G401 (cell line): ENCODE measurements around the gene HHEX. TPM values are rescaled to one million over a fixed set of nuclear protein-coding genes. Genes with fewer than 3 reads are reported as not detected.
"Not testable (repeated sequence)": the region's sequence is repeated elsewhere in the genome, so short reads cannot be mapped to it uniquely, and the experiment has no call there.

Experiments used
- DNase-seq: peaks from one replicate; pipeline ENCODE4 v3.0.0-alpha.2; 2015; ENCODE audit warnings: low spot score
- in situ Hi-C: cut with HindIII; loops from 2 replicates; pipeline ENCODE4 v1.10.0; 2016; ENCODE audit warnings: low sequenced_read_pairs, mixed read lengths
- total RNA-seq: library from RNA; depleted of rRNA; stranded (reverse); fragments of >200 nt; shearing (Covaris generic); gene quantifications from 2 replicates; pipeline ENCODE4 v1.2.3, GENCODE V29; 2014; rRNA removed

Gene HHEX
- total RNA-seq, result 0.54 and 0.98 TPM in 2 replicates

GRCh38 chr10:92689663-92690210 is at the start of gene HHEX:
Gene HHEX (plus strand): TSS chr10:92689955. CDS start chr10:92689987, 32 bp downstream.
- in situ Hi-C loops, result no loop called here
- DNase-seq, result no peak

- in situ Hi-C loops, result loop anchor here (10.0 kb wide), 1 partner anchor 45 kb away; the partner anchor contains the start of gene KIF11
- DNase-seq, result no peak
Observed at GRCh38 chr10:92640107-92640506, 49.6 kb upstream of the HHEX start.

DNA sequence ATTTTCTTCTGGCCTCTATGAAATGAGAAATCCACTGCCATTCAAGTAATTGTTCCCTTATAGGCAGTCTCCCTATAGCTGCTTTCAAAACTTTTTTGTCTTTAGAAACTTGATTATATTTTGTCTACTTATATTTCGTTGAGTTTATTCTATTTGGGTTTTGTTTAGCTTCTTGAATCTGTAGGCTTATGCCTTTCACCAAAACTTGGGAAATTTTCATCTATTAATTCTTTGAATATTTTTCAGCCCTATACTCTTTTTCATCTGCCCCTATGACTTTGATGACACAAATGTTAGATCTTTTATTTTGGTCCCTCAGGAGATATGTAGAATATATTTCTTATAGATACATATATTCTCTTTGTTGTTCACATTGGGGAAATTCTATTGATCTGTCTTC is 48.3 kb upstream of the HHEX start:
- in situ Hi-C loops, result loop anchor here (10.0 kb wide), 1 partner anchor 47 kb away; the partner anchor contains the start of gene KIF11
- DNase-seq, result no peak

DNA sequence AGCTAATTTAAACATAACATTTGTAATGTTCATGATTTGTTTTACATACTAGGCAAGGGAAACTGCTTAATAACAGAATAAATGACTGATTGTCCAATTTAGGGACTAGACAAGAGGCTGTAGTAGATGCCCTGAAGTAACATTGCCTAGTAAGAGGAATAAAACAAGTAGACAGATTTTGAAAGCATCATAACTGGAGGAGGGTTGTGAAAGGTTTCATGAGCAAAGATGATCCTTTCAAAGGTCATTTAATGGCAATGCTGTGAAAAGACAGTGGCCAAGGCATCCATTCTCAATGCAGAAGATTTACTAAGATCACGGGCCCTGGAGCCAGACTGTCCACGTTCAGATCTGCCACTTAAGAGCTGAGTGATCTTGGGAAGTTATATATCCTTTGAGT is 44.8 kb upstream of the HHEX start:
- in situ Hi-C loops, result loop anchor here (10.0 kb wide), 1 partner anchor 50 kb away; the partner anchor contains the start of gene KIF11
- DNase-seq, result no peak

GRCh38 chr10:92650864-92651263 is 38.9 kb upstream of the HHEX start:
- DNase-seq, in situ Hi-C loops: not testable (repeated sequence)

- DNase-seq, result no peak
- in situ Hi-C loops, result no loop called here
Observed at GRCh38 chr10:92655426-92655825, 34.3 kb upstream of the HHEX start.

DNA sequence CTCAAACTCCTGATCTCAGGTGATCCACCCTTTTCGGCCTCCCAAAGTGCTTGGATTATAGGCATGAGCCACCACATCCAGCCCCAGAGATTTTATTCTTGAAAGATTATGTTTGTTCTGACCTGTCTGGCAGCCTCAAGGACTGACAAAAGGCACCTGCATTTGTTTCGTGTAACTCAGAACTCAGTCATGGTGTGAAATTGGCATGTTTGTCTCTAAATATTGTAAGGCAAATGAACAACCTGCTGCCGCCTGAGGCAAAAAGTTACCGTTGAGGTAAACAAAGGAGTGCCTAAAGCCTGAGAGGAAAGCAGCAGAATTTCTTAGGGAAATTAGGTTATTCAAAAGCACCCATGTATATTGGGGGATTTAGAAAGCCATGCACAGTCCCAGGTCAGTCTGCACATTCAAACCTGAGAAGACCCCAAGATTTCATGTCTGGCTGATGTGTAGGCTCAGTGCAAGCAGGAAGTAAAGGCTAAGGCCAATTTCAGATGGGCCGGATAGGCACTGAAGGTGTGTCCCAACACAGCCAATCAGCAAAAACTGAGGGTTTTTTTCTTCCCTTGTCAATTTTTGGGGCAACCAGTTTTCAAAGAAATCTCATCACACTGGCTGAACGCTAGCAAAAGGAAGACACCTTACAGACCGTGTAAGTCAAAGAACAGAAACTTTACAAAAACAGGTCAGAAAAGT is 33.3 kb upstream of the HHEX start:
- no peak for DNase-seq
- in situ Hi-C loops, result no loop called here

DNA sequence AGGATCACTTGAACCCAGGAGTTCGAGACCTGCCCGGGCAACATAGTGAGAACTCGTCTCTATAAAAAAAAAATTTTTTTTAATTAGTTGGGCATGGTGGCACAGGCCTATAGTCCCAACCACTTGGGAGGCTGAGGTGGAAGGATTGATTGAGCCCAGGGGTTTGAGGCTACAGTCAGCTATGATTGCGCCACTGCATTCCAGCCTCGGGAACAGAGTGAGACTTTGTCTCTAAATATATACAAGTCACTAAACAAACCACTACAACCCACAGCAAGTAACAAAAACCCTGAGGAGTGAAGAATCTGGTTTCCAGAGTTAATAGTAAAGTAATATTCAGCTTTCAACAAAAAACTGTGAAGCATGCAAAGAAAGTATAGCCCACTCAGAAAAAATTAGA is 32.7 kb upstream of the HHEX start:
- no peak for DNase-seq
- in situ Hi-C loops, result no loop called here

GRCh38 chr10:92662848-92663247 is 26.9 kb upstream of the HHEX start:
- no peak for DNase-seq
- in situ Hi-C loops, result no loop called here

GRCh38 chr10:92664322-92664721 is 25.4 kb upstream of the HHEX start:
- no peak for DNase-seq
- in situ Hi-C loops, result no loop called here

- in situ Hi-C loops, result no loop called here
- DNase-seq, result no peak
Observed at GRCh38 chr10:92667078-92667477, 22.7 kb upstream of the HHEX start.

- no peak for DNase-seq
Observed at GRCh38 chr10:92677708-92678107, 12.0 kb upstream of the HHEX start.

DNA sequence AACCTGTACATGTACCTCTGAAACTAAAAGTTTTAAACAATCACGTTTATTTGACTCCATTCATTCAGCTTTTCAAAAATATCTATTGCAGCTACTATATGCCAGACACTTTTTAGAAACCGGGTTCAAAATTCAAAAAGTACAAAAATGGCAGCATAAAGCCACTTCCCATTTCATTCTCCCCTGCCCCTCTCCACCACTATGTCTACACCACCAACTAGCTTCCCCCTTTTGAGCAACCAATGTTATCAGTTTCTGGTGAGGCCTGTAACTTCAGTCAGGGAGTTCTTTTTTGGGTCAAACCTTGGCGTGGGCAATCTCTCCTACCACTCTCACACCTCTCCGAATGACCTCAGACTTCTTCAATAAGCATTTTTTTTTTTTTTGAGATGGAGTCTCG is 11.5 kb upstream of the HHEX start:
- no peak for DNase-seq
- in situ Hi-C loops, result no loop called here

More at GRCh38 chr10:92677708-92678107, 12.0 kb upstream of the HHEX start:
- in situ Hi-C loops, result no loop called here

DNA sequence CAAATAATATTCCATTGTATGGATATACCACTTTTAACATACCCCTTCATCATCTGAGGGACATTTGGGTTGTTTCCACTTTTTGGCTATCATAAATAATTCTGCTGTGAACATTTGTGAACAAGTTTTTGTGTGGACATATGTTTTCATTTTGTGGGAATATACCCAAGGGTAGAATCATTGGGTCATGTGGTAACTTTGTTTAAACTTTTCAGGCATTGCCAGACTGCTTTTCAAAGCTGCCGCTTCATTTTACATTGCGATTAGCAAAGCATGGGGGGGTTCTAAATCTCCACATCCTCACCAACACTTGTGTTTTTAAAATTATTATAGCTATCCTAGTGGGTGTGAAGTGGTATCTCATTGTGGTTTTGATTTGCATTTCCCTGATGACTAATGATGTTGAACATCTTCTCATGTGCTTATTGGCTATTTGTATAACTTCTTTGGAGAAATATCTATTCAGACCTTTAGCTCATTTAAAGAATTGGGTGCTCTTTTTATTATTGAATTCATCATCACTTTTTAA is 8.4 kb upstream of the HHEX start:
- in situ Hi-C loops, result no loop called here
- DNase-seq, result no peak

- in situ Hi-C loops, result no loop called here
- no peak for DNase-seq
Observed at GRCh38 chr10:92688573-92688926, 1.2 kb upstream of the HHEX start.

- in situ Hi-C loops, result no loop called here
- DNase-seq, result no peak
Observed at GRCh38 chr10:92688927-92689662, 660 bp upstream of the HHEX start.

DNA sequence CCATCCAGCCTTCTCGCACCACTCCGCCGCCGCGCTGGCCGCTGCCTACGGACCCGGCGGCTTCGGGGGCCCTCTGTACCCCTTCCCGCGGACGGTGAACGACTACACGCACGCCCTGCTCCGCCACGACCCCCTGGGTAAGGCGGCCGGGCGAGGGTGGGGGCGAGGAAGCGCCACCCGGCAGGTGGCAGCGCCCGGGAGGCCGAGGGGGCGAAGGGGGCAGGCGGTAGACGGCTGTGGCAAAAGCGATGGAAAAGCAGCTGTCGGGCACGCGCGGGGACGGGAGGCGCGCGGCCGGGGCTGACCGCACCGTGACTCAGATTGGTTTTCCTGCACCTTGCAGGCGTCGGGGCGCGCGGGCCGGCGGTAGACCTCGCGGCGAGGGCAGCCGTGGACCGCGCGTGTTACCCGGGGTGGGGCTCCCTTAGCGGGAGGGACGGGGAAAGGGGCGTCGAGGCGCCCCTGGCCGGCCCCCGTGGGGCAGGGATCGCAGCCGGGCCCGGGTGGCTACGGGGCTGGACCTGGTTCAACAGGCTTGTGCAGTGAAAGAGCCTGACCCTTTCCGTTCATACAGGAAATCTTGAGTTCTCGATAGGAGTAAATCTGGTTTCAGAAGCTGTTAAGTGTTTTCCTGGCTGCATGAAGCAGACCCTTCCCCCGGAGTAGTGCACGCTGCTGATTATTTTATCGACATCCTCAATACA is 608 bp downstream of the HHEX start:
- in situ Hi-C loops, result no loop called here
- DNase-seq, result no peak

DNA sequence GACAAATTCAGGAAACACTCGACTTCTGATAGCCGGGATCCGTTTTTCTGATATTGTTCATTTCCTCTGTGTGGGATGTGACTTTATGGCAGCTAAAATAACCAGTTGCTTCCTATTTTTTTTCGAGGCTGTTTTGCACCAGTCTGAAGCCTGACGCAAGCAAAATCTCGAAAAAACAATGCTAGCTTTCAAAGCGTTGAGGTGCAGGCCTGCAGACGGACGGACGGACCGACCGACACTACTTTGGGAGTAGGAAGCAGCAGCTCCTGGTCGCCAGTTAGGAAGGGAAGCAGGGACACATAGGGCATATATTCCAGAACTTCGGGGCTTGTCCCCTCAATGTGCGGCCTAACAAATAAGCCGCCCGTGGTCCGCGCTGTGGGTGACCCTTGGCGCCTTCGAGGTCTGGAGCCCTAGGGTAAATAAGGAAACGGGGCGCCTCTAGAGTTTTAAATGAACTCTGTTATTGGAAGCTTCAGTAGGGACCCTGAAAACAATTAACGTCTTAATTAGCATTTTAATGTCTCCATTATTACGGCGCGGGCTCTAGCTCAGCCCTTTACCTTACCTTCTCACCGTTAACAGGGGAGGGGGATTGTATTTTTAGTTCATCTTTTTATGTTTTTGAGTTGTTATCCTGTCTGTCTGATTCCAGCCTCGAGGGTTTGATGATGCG is 1.3 kb downstream of the HHEX start:
- in situ Hi-C loops, result no loop called here
- DNase-seq, result no peak

DNA sequence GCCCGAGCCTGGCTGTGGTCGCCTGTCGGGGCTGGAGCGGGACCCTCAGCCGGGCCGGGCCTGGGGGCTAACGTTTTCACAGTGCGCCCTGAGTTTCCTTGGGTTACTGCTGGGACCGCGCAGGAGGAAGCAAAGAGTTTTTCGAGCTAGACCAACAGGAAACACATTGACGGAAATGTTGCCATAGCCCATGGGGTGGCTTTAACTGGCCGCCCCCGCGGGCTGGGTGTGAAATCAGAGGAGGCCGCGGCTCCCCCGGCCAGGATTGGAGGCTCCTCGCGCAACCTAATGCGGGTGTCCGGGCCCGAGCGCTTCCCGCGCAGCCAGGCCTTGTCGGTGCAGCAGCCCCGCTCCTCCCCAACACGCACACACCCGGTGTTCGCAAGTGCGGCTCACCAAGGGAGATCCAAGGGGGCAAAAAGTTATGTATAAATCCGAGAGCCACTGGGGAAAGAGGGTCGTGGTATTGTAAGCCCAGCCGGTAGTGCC is 1.9 kb downstream of the HHEX start:
- no peak for DNase-seq
- in situ Hi-C loops, result no loop called here
